H9 (cell line): ENCODE measurements around the gene DHDDS. TPM values are rescaled to one million over a fixed set of nuclear protein-coding genes. Genes with fewer than 3 reads are reported as not detected.

Experiments used
- DNase-seq: peaks from one replicate; pipeline ENCODE4 v3.0.0-alpha.2; 2017
- H2AFZ ChIP-seq: one replicate; pipeline ENCODE4 v1.6.1; 2013; ENCODE audit warnings: mild to moderate bottlenecking, low read length, control low read depth, moderate library complexity
- H2AK5ac ChIP-seq: 2 replicates; pipeline ENCODE4 v1.6.1; 2013; ENCODE audit warnings: low read length, control low read depth, mixed read lengths; ENCODE audit not compliant: insufficient read length
- H2BK120ac ChIP-seq: one replicate; pipeline ENCODE4 v1.6.1; 2013; ENCODE audit warnings: low read depth, mild to moderate bottlenecking, low read length, control low read depth, inconsistent platforms; ENCODE audit not compliant: poor library complexity, severe bottlenecking
- H2BK12ac ChIP-seq: 2 replicates; pipeline ENCODE4 v1.6.1; 2013; ENCODE audit warnings: low read length, control low read depth, mixed read lengths, low read depth; ENCODE audit not compliant: insufficient read length
- H2BK15ac ChIP-seq: 2 replicates; pipeline ENCODE4 v1.6.1; 2013; ENCODE audit warnings: low read depth, low read length, control low read depth
- H2BK20ac ChIP-seq: one replicate; pipeline ENCODE4 v1.6.1; 2013; ENCODE audit warnings: low read depth, mild to moderate bottlenecking, low read length, control low read depth, inconsistent platforms; ENCODE audit not compliant: poor library complexity, severe bottlenecking
- H2BK5ac ChIP-seq: 2 replicates; pipeline ENCODE4 v1.6.1; 2013; ENCODE audit warnings: low read length, control low read depth, mixed read lengths; ENCODE audit not compliant: insufficient read length
- H3K14ac ChIP-seq: 2 replicates; pipeline ENCODE4 v1.6.1; 2013; ENCODE audit warnings: low read length, control low read depth; ENCODE audit not compliant: insufficient read depth
- H3K18ac ChIP-seq: 2 replicates; pipeline ENCODE4 v1.6.1; 2013; ENCODE audit warnings: low read depth, mild to moderate bottlenecking, mixed read lengths, low read length, control low read depth; ENCODE audit not compliant: insufficient read length
- H3K23ac ChIP-seq: 2 replicates; pipeline ENCODE4 v1.6.1; 2013; ENCODE audit warnings: low read length, control low read depth, mixed read lengths, low read depth; ENCODE audit not compliant: insufficient read length
- H3K23me2 ChIP-seq: 2 replicates; pipeline ENCODE4 v1.6.1; 2013; ENCODE audit warnings: low read depth, mild to moderate bottlenecking, mixed read lengths, low read length, control low read depth; ENCODE audit not compliant: insufficient read length, poor library complexity, severe bottlenecking
- H3K27ac ChIP-seq: 2 replicates; pipeline ENCODE4 v1.5.1; 2013; ENCODE audit warnings: low read length, control low read depth, mixed read lengths, low read depth; ENCODE audit not compliant: insufficient read length
- H3K27me3 ChIP-seq: 2 replicates; pipeline ENCODE4 v1.6.1; 2013; ENCODE audit warnings: low read length, control low read depth, inconsistent platforms; ENCODE audit not compliant: insufficient read depth
- H3K4ac ChIP-seq: 2 replicates; pipeline ENCODE4 v1.6.1; 2013; ENCODE audit warnings: low read depth, mild to moderate bottlenecking, control low read depth, inconsistent platforms, low read length, moderate library complexity
- H3K4me1 ChIP-seq: 2 replicates; pipeline ENCODE4 v1.6.1; 2013; ENCODE audit warnings: low read length, control low read depth, inconsistent platforms; ENCODE audit not compliant: insufficient read depth
- H3K4me2 ChIP-seq: 2 replicates; pipeline ENCODE4 v1.6.1; 2013; ENCODE audit warnings: low read length, control low read depth, mixed read lengths; ENCODE audit not compliant: insufficient read length, insufficient read depth
- H3K56ac ChIP-seq: 2 replicates; pipeline ENCODE4 v1.6.1; 2013; ENCODE audit warnings: low read depth, mild to moderate bottlenecking, mixed read lengths, low read length, control low read depth; ENCODE audit not compliant: insufficient read length
- H3K79me1 ChIP-seq: 2 replicates; pipeline ENCODE4 v1.6.1; 2013; ENCODE audit warnings: low read depth, mild to moderate bottlenecking, moderate library complexity, low read length, control low read depth, inconsistent platforms; ENCODE audit not compliant: insufficient read depth, poor library complexity, severe bottlenecking
- H3K79me2 ChIP-seq: 2 replicates; pipeline ENCODE4 v1.6.1; 2013; ENCODE audit warnings: low read length, control low read depth, inconsistent platforms; ENCODE audit not compliant: insufficient read depth
- H3K9ac ChIP-seq: 2 replicates; pipeline ENCODE4 v1.6.1; 2013; ENCODE audit warnings: low read length, control low read depth, mixed read lengths; ENCODE audit not compliant: insufficient read length; ENCODE audit errors: extremely low read depth
- H3K9me3 ChIP-seq: one replicate; pipeline ENCODE4 v1.6.1; 2013; ENCODE audit warnings: low read depth, low read length, inconsistent platforms; ENCODE audit not compliant: control insufficient read depth
- H3T11ph ChIP-seq: one replicate; pipeline ENCODE4 v1.6.1; 2013; ENCODE audit warnings: mild to moderate bottlenecking, low read length, control low read depth, inconsistent platforms
- H4K20me1 ChIP-seq: one replicate; pipeline ENCODE4 v1.6.1; 2013; ENCODE audit not compliant: control insufficient read depth, insufficient read length, insufficient read depth
- H4K5ac ChIP-seq: 2 replicates; pipeline ENCODE4 v1.6.1; 2013; ENCODE audit warnings: low read depth, mild to moderate bottlenecking, mixed read lengths, low read length, control low read depth; ENCODE audit not compliant: insufficient read length
- H4K8ac ChIP-seq: replicated peaks from 2 replicates; pipeline ENCODE4 v1.6.1; 2013; ENCODE audit warnings: low read length, control low read depth, mixed read lengths, low read depth; ENCODE audit not compliant: insufficient read length
- H4K91ac ChIP-seq: 2 replicates; pipeline ENCODE4 v1.6.1; 2013; ENCODE audit warnings: low read depth, mild to moderate bottlenecking, moderate library complexity, mixed read lengths, low read length, control low read depth; ENCODE audit not compliant: insufficient read length
- H3K27ac Mint-ChIP-seq, 3 experiments: 2 replicates in 2 of 3; 3 replicates in 1 of 3; pipeline ENCODE4 v1.8.0; 2020 to 2021; ENCODE audit warnings: mixed read lengths in 3 of 3, mild to moderate bottlenecking in 1 of 3, moderate library complexity in 1 of 3
- H3K27me3 Mint-ChIP-seq: 2 replicates; pipeline ENCODE4 v1.8.0; 2021; ENCODE audit warnings: low read depth, mild to moderate bottlenecking, moderate library complexity, mixed read lengths
- H3K36me3 Mint-ChIP-seq, 3 experiments: 2 replicates in 2 of 3; 3 replicates in 1 of 3; pipeline ENCODE4 v1.8.0; 2020 to 2021; ENCODE audit warnings: low read depth in 3 of 3, mixed read lengths in 3 of 3; ENCODE audit not compliant: insufficient read depth in 1 of 3
- H3K4me1 Mint-ChIP-seq, 2 experiments: 2 replicates each; pipeline ENCODE4 v1.8.0; 2020; ENCODE audit warnings: mixed read lengths in 2 of 2
- H3K4me3 Mint-ChIP-seq, 2 experiments: 2 replicates in 1 of 2; 3 replicates in 1 of 2; pipeline ENCODE4 v1.8.0; 2020 to 2021; ENCODE audit warnings: mild to moderate bottlenecking in 2 of 2, mixed read lengths in 2 of 2, moderate library complexity in 1 of 2
- H3K9me3 Mint-ChIP-seq, 2 experiments: 2 replicates in 1 of 2; 3 replicates in 1 of 2; pipeline ENCODE4 v1.8.0; 2020; ENCODE audit warnings: mild to moderate bottlenecking in 2 of 2, mixed read lengths in 2 of 2, moderate library complexity in 1 of 2
- CTCF ChIP-seq: fragments of 200-600 bp; sonication (generic); conservative IDR thresholded peaks from 3 replicates; pipeline ENCODE4 v1.8.0; 2021; ENCODE audit warnings: antibody characterized with exemption, mild to moderate bottlenecking
- WGBS: extraction: QIAGEN DNeasy Blood & Tissue Kit; methylation state at CpG from one replicate; pipeline ENCODE4 v1.1.7; 2013; ENCODE audit warnings: missing lambda C conversion rate, low lambda C conversion rate, mixed read lengths; ENCODE audit not compliant: insufficient read length; ENCODE audit errors: extremely low coverage; 5-methylcytosine and 5-hydroxymethylcytosine counted together
- total RNA-seq: library from RNA; stranded (reverse); gene quantifications from 2 replicates; pipeline ENCODE4 v1.2.1, GENCODE V29; 2021

DHDDS gene
- total RNA-seq, 1 experiment from 2014 or later, result 61.2 TPM

- H2BK15ac ChIP-seq, result no peak overlapping the region
- H3K4ac ChIP-seq, result no peak overlapping the region
- no peak for DNase-seq
- H3K4me1 ChIP-seq, result no peaks in the 10 kb centered on the region
- H3K56ac ChIP-seq, result no peak overlapping the region
- H3K18ac ChIP-seq, result no peak overlapping the region
- Mint-ChIP-seq H3K9me3 (peaks cover 0 to 3% of the 10 kb centered on the region in 2 experiments; a peak in 1 of 5 replicates), H3K27me3 (peaks cover 8% of the 10 kb centered on the region), H3K4me1 (peaks cover 11 to 15% of the 10 kb centered on the region in 2 experiments), H3K4me3 (no peak overlapping the region), H3K36me3 (no peaks in the 10 kb centered on the region), H3K27ac (no peak overlapping the region)
- H3K79me2 ChIP-seq, result no peaks in the 10 kb centered on the region
- H2BK20ac ChIP-seq, result no peak overlapping the region
- H3K27ac ChIP-seq, result no peak overlapping the region
- no peak overlapping the region for H2BK5ac ChIP-seq
- no CpG with 5 or more reads among the region's 6 CpGs for WGBS
- no peaks in the 10 kb centered on the region for H3K9me3 ChIP-seq
- no peaks in the 10 kb centered on the region for H3K27me3 ChIP-seq
- H4K91ac ChIP-seq, result no peak overlapping the region
- H3K14ac ChIP-seq, result no peak overlapping the region
- H3K4me2 ChIP-seq, result no peak overlapping the region
- no peak overlapping the region for H2AK5ac ChIP-seq
- no peak overlapping the region for H2BK120ac ChIP-seq
- H3K23me2 ChIP-seq, result no peaks in the 10 kb centered on the region
- no peak for TF ChIP-seq CTCF
- no peak overlapping the region for H4K5ac ChIP-seq
- H4K20me1 ChIP-seq, result no peaks in the 10 kb centered on the region
- no peak overlapping the region for H2BK12ac ChIP-seq
- no peak overlapping the region for H4K8ac ChIP-seq
- no peaks in the 10 kb centered on the region for H3K79me1 ChIP-seq
- no peak overlapping the region for H3K23ac ChIP-seq
- H2AFZ ChIP-seq, result no peak overlapping the region
- H3T11ph ChIP-seq, result no peak overlapping the region
- no peak overlapping the region for H3K9ac ChIP-seq
Observed at GRCh38 chr1:26518355-26518754, 86.2 kb downstream of the DHDDS start.
